CD4-positive, alpha-beta T cell (primary cell): ENCODE data around the gene ORMDL2. TPM values are rescaled to one million over a fixed set of nuclear protein-coding genes. Genes with fewer than 3 reads are reported as not detected.

ENCODE experiments used
- ATAC-seq: fragments of 200-7000 bp; cut with Tn5 transposase; one replicate; pipeline ENCODE4 v1.10.0; 2022; ENCODE audit warnings: mild to moderate bottlenecking; ENCODE audit not compliant: poor library complexity
- CTCF ChIA-PET: fragments of 350-600 bp; sonication (Branson Sonifier 250); formaldehyde crosslinking; loops from one replicate; lab custom pipeline; 2021; ENCODE audit warnings: antibody characterized with exemption, inconsistent platforms; lab: Charles Lee
- POLR2A ChIA-PET: fragments of 350-600 bp; sonication (Branson Sonifier 250); formaldehyde crosslinking; loops from one replicate; lab custom pipeline; 2021; ENCODE audit warnings: antibody characterized with exemption, inconsistent platforms; lab: Charles Lee
- DNase-seq, 14 experiments: peaks; one replicate each; pipeline ENCODE4 v3.0.0-alpha.2; 2013 to 2020; ENCODE audit warnings: mixed read lengths in 2 of 14
- H3K27ac ChIP-seq, 2 donors: one replicate each; pipeline versions ENCODE4 v1.5.1 to v1.7.0; 2013; ENCODE audit warnings: low read length in 2 of 2, low read depth in 1 of 2, mild to moderate bottlenecking in 1 of 2
- H3K27me3 ChIP-seq, 2 experiments: 1 replicate in 1 of 2; 2 replicates in 1 of 2; pipeline versions ENCODE4 v1.6.1 to v1.7.0; 2013; ENCODE audit warnings: low read length in 2 of 2, control low read depth in 1 of 2, mild to moderate bottlenecking in 1 of 2, moderate library complexity in 1 of 2; ENCODE audit not compliant: insufficient read depth in 2 of 2, control insufficient read depth in 1 of 2
- H3K36me3 ChIP-seq: one replicate; pipeline ENCODE4 v1.6.1; 2013; ENCODE audit warnings: low read length, control low read depth; ENCODE audit not compliant: insufficient read depth
- H3K4me1 ChIP-seq: one replicate; pipeline ENCODE4 v1.6.1; 2013; ENCODE audit warnings: low read length, control low read depth; ENCODE audit not compliant: insufficient read depth
- H3K4me3 ChIP-seq: one replicate; pipeline ENCODE4 v1.5.1; 2013; ENCODE audit warnings: mild to moderate bottlenecking, low read length, moderate library complexity
- H3K9me3 ChIP-seq, 2 experiments: 1 replicate in 1 of 2; 2 replicates in 1 of 2; pipeline versions ENCODE4 v1.6.1 to v1.7.0; 2013; ENCODE audit warnings: low read length in 2 of 2, mild to moderate bottlenecking in 2 of 2, control low read depth in 1 of 2, moderate library complexity in 1 of 2; ENCODE audit not compliant: control insufficient read depth in 1 of 2, insufficient read depth in 1 of 2
- H3K27ac Mint-ChIP-seq: one replicate; pipeline ENCODE4 v1.8.0; 2020; ENCODE audit warnings: mixed read lengths
- H3K27me3 Mint-ChIP-seq: one replicate; pipeline ENCODE4 v1.8.0; 2021; ENCODE audit warnings: mixed read lengths
- H3K36me3 Mint-ChIP-seq: one replicate; pipeline ENCODE4 v1.8.0; 2021; ENCODE audit warnings: low read depth, mixed read lengths
- H3K4me1 Mint-ChIP-seq: one replicate; pipeline ENCODE4 v1.8.0; 2021; ENCODE audit warnings: low read depth, mixed read lengths
- H3K4me3 Mint-ChIP-seq: one replicate; pipeline ENCODE4 v1.8.0; 2020; ENCODE audit warnings: mild to moderate bottlenecking, mixed read lengths
- H3K9me3 Mint-ChIP-seq: one replicate; pipeline ENCODE4 v1.8.0; 2020; ENCODE audit warnings: mixed read lengths
- CTCF ChIP-seq: fragments of 200-600 bp; IDR thresholded peaks from one replicate; pipeline ENCODE4 v1.8.0; 2022; ENCODE audit warnings: antibody characterized with exemption, mild to moderate bottlenecking
- intact Hi-C, 2 experiments: fragments of 100-400 bp; cut with DNase I in 1 of 2; cut with micrococcal nuclease in 1 of 2; formaldehyde crosslinking; loops; one replicate each; pipeline versions ENCODE4 v1.15.1 to v1.9.0; 2023 to 2025; cut with DNase I, micrococcal nuclease
- total RNA-seq, 174 experiments: library from RNA in 2 of 174; stranded (reverse) in 2 of 174; gene quantifications; one replicate each; pipeline ENCODE4 v1.2.3 and lab custom pipeline; 2021 to 2026

Gene ORMDL2
- total RNA-seq, 2 experiments from 2014 or later: 13.0 to 14.9 TPM

GRCh38 chr12:55849616-55850343 is 31.9 kb downstream of the ORMDL2 start:
- Mint-ChIP-seq H3K27me3 (peaks cover 3% of the 10 kb centered on the region), H3K27ac (no peak overlapping the region), H3K4me3 (no peak overlapping the region), H3K36me3 (no peaks in the 10 kb centered on the region), H3K4me1 (no peaks in the 10 kb centered on the region), H3K9me3 (no peaks in the 10 kb centered on the region)
- Histone ChIP-seq H3K9me3 (no peaks in the 10 kb centered on the region), H3K36me3 (no peaks in the 10 kb centered on the region), H3K4me1 (peaks cover 3% of the 10 kb centered on the region), H3K4me3 (no peak overlapping the region), H3K27ac (no peak overlapping the region), H3K27me3 (peaks cover 0 to 2% of the 10 kb centered on the region in 2 experiments)
- ChIA-PET CTCF (no interaction called here), POLR2A (no interaction called here)
- intact Hi-C loops: no loop called here
- ATAC-seq (no peak), DNase-seq (no peak)
- TF ChIP-seq CTCF: no peak

- no peak for DNase-seq
- intact Hi-C loops: no loop called here
- Histone ChIP-seq H3K9me3 (no peaks in the 10 kb centered on the region), H3K27ac (no peak overlapping the region), H3K4me3 (no peak overlapping the region), H3K4me1 (peaks cover 3% of the 10 kb centered on the region), H3K27me3 (peaks cover 0 to 2% of the 10 kb centered on the region in 2 experiments), H3K36me3 (no peaks in the 10 kb centered on the region)
- ATAC-seq: no peak
- no peaks in the 10 kb centered on the region for H3K9me3 Mint-ChIP-seq
- no peaks in the 10 kb centered on the region for H3K36me3 Mint-ChIP-seq
- no peak overlapping the region for H3K27ac Mint-ChIP-seq
- peaks cover 3% of the 10 kb centered on the region for H3K27me3 Mint-ChIP-seq
- POLR2A ChIA-PET: no interaction called here
- no peak for TF ChIP-seq CTCF
- H3K4me1 Mint-ChIP-seq: no peaks in the 10 kb centered on the region
- H3K4me3 Mint-ChIP-seq: no peak overlapping the region
- CTCF ChIA-PET: no interaction called here
Measured at GRCh38 chr12:55850401-55850800, 32.6 kb downstream of the ORMDL2 start.

GRCh38 chr12:55850893-55851292 is 33.1 kb downstream of the ORMDL2 start:
- no peak overlapping the region for H3K27ac Mint-ChIP-seq

More at GRCh38 chr12:55850893-55851292, 33.1 kb downstream of the ORMDL2 start:
- POLR2A ChIA-PET: no interaction called here
- Mint-ChIP-seq H3K27me3 (peaks cover 3% of the 10 kb centered on the region), H3K4me3 (no peak overlapping the region), H3K9me3 (no peaks in the 10 kb centered on the region), H3K4me1 (no peaks in the 10 kb centered on the region), H3K36me3 (no peaks in the 10 kb centered on the region)
- H3K4me3 ChIP-seq: no peak overlapping the region
- TF ChIP-seq CTCF: no peak
- peaks cover 3% of the 10 kb centered on the region for H3K4me1 ChIP-seq
- no peaks in the 10 kb centered on the region for H3K36me3 ChIP-seq
- peaks cover 0 to 2% of the 10 kb centered on the region in 2 experiments for H3K27me3 ChIP-seq
- ATAC-seq (no peak), DNase-seq (no peak)
- CTCF ChIA-PET: no interaction called here
- H3K27ac ChIP-seq: no peak overlapping the region
- intact Hi-C loops: no loop called here
- H3K9me3 ChIP-seq: no peaks in the 10 kb centered on the region
